ENCODE data around the gene MINDY3. TPM values are rescaled to one million over a fixed set of nuclear protein-coding genes. Genes with fewer than 3 reads are reported as not detected.

The MINDY3 gene
- total RNA-seq, 2 donors from 2014 or later: 29.6 to 32.2 TPM

- no peaks in the 10 kb centered on the region for H3K36me3 ChIP-seq
- no peaks in the 10 kb centered on the region for H3K9me3 ChIP-seq
- no peak overlapping the region for H3K4me3 ChIP-seq
- H3K27me3 ChIP-seq (replicated peaks; ENCODE audit: insufficient read depth): no peaks in the 10 kb centered on the region
- ATAC-seq (ENCODE audit: insufficient number of reproducible peaks, low FRiP score, low read depth) (no peak), DNase-seq (ENCODE audit: low spot score) (no peak)
- peaks cover 13 to 23% of the 10 kb centered on the region in 2 donors for H3K4me1 ChIP-seq (ENCODE audit: control insufficient read depth in 1 of 2, low read depth in 2 of 2)
- H3K27ac ChIP-seq: no peak overlapping the region
- TF ChIP-seq CTCF (IDR thresholded peaks at IDR 0.05): no peak
These were observed 130.0 kb downstream of the MINDY3 start for GRCh38 chr10:15730341-15730740.

- Histone ChIP-seq H3K4me3 (no peak overlapping the region), H3K27ac (no peak overlapping the region), H3K27me3 (replicated peaks; ENCODE audit: insufficient read depth) (no peaks in the 10 kb centered on the region), H3K36me3 (no peaks in the 10 kb centered on the region), H3K9me3 (no peaks in the 10 kb centered on the region), H3K4me1 (ENCODE audit: control insufficient read depth in 1 of 2, low read depth in 2 of 2) (peaks cover 10 to 23% of the 10 kb centered on the region in 2 donors)
- no peak for DNase-seq (ENCODE audit: low spot score)
- no peak for TF ChIP-seq CTCF (IDR thresholded peaks at IDR 0.05)
- ATAC-seq (ENCODE audit: insufficient number of reproducible peaks, low FRiP score, low read depth): no peak
These were observed 130.4 kb downstream of the MINDY3 start for GRCh38 chr10:15729890-15730289.

Other genes with a start within 250 kb of the MINDY3 start
- 1,000 to 10,000 TPM; 1,137 to 1,173 TPM for gene ITGA8, start 140.6 kb downstream of the MINDY3 start, total RNA-seq

All from thoracic aorta (tissue), 2 donors.